Stimulated activated CD8-positive, alpha-beta memory T cell treated with anti-CD3 and anti-CD28 coated beads, Interleukin-15, amount 100 ng/mL, for 48 hours (primary cell): Measurements from ENCODE around the gene TAF11L4.
"Not testable (repeated sequence)": the region's sequence is repeated elsewhere in the genome, so short reads cannot be mapped to it uniquely, and the experiment has no call there.

ENCODE experiments used
- DNase-seq, 2 donors: peaks; one replicate each; pipeline ENCODE4 v3.0.0-alpha.2; 2020; ENCODE audit warnings: low read depth in 2 of 2

TAF11L4 gene

DNA sequence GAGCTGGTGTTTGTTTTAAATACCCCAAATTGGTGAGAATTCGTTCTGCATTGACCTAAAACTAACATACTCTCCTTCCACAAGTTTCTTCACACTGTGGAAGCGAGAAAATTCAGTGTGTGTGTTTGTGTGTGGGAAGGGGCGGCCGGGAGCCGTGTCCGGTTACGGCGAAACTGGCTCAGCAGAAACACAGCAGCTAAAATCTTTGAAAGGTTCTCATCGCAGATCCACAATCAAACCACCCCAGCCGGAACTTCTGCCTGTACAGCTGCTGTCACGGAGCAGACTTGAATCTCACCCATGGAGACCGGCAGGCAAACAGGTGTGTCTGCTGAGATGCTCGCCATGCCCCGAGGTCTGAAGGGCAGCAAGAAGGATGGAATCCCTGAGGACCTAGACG, at the start of gene TAF11L4:
TAF11L4 (plus strand) TSS at position 301 of the 400 bp plus-strand sequence.
- DNase-seq = not testable (repeated sequence)

GRCh38 chr5:17475064-17475463, 46.5 kb upstream of the TAF11L4 start:
- not testable (repeated sequence) for DNase-seq

DNA sequence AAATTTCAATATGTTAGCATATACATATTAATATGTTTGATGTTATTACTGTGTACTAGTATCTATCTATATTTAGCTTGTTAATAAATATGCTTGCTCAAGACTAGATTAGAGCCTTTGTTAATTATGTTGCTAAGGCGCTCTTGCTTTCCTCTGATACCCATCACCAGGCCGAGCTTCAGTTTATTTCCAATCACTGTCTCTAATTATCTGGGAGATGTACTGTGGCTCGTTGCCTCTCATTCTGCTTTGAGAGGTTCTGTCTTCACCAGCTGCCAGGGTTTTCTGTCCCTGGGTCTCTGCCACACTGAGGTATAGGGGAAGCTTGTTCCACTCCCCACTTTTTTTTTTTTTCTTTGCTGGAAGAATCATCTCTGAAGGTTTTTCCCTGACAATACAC, 44.6 kb upstream of the TAF11L4 start:
- no peak for DNase-seq

- no peak for DNase-seq
Measured at GRCh38 chr5:17477573-17478265, 43.9 kb upstream of the TAF11L4 start.

- no peak for DNase-seq
Measured at GRCh38 chr5:17481378-17481777, 40.2 kb upstream of the TAF11L4 start.

- no peak for DNase-seq
Measured at GRCh38 chr5:17482790-17483189, 38.8 kb upstream of the TAF11L4 start.

GRCh38 chr5:17486464-17487173, 35.0 kb upstream of the TAF11L4 start:
- DNase-seq = not testable (repeated sequence)

GRCh38 chr5:17487174-17487512, 34.5 kb upstream of the TAF11L4 start:
- DNase-seq = no peak

DNA sequence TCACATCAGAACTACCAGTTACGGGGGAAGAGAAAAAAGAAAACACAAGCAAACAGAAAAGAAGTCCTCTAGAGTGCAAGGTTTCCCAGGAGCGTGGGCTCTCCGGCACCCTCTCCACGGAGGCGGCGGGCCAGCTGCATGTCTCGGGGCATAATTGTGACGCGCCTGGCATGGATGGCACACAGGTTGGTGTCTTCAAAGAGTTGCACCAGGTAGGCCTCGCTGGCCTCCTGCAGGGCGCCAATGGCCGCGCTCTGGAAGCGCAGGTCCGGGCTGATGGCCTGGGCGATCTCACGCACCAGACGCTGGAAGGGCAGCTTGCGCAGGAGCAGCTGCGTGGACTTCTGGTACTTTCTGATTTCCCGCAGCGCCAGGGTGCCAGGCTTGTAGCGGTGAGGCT, 30.3 kb upstream of the TAF11L4 start:
- not testable (repeated sequence) for DNase-seq

DNA sequence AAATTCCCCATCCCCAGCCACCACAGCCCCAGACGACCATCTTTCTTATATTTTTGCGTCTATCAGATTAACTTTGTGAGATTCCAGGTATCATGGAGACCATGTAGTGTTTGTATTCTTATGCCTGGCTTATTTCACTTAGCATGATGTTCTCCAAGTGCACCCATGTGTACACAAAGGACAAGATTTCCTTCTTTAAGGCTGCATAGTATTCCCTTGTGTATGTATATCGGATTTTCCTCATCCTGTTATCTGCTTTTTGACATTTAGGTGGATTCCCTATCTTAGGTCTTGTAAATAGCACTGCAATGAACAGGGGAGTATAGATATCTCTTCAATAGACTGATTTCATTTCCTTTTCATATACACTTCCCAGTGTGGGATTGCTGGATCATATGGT, 28.8 kb upstream of the TAF11L4 start:
- DNase-seq = no peak

GRCh38 chr5:17497446-17497845, 24.2 kb upstream of the TAF11L4 start:
- DNase-seq = no peak

DNA sequence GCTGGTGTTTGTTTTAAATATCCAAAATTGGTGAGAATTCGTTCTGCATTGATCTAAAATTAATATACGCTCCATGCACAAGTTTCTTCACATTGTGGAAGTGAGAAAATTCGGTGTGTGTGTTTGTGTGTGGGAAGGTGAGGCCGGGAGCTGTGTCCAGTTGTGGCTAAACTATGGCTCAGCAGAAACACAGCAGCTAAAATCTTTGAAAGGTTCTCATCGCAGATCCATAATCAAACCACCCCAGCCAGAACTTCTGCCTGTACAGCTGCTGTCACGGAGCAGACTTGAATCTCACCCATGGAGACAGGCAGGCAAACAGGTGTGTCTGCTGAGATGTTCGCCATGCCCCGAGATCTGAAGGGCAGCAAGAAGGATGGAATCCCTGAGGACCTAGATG, 23.7 kb upstream of the TAF11L4 start, which contains the start of gene TAF11L2:
TAF11L2 (plus strand) TSS at position 301 of the 400 bp plus-strand sequence.
- DNase-seq = not testable (repeated sequence)

DNA sequence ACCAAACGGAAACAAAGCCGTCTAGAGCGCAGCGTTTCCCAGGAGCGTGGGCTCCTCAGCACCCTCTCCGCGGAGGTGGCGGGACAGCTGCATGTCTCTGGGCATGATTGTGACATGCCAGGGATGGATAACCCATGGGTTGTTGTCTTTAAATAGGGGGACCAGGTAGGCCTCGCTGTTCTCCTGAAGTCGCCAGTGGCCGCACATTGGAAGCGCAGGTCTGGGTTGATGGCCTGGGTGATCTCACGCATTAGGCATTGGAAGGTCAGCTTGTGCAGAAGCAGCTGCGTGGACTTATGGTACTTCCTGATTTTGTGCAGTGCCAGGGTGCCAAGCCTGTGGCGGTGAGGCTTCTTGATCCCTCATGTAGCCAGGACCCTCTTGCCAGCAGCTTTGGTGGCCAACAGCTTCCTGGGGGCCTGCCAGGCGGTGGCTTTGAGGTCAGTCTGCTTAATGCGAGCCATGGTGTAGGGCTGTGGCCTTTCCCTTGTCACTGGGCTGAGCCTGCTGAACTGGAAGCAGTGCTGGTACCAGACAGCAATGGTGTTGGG, 9.8 kb upstream of the TAF11L4 start:
- DNase-seq = no peak

- not testable (repeated sequence) for DNase-seq
Measured at GRCh38 chr5:17517526-17517925, 4.1 kb upstream of the TAF11L4 start.

DNA sequence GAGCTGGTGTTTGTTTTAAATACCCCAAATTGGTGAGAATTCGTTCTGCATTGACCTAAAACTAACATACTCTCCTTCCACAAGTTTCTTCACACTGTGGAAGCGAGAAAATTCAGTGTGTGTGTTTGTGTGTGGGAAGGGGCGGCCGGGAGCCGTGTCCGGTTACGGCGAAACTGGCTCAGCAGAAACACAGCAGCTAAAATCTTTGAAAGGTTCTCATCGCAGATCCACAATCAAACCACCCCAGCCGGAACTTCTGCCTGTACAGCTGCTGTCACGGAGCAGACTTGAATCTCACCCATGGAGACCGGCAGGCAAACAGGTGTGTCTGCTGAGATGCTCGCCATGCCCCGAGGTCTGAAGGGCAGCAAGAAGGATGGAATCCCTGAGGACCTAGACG, 3.5 kb upstream of the TAF11L4 start, which contains the start of gene TAF11L3:
TAF11L3 (plus strand) TSS at position 301 of the 400 bp plus-strand sequence.
- not testable (repeated sequence) for DNase-seq

- not testable (repeated sequence) for DNase-seq
Measured at GRCh38 chr5:17519508-17519907, 2.1 kb upstream of the TAF11L4 start.

DNA sequence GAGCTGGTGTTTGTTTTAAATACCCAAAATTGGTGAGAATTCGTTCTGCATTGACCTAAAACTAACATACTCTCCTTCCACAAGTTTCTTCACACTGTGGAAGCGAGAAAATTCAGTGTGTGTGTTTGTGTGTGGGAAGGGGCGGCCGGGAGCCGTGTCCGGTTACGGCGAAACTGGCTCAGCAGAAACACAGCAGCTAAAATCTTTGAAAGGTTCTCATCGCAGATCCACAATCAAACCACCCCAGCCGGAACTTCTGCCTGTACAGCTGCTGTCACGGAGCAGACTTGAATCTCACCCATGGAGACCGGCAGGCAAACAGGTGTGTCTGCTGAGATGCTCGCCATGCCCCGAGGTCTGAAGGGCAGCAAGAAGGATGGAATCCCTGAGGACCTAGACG, 3.3 kb downstream of the TAF11L4 start, which contains the start of gene TAF11L5:
TAF11L5 (plus strand) TSS at position 301 of the 400 bp plus-strand sequence.
- not testable (repeated sequence) for DNase-seq

DNA sequence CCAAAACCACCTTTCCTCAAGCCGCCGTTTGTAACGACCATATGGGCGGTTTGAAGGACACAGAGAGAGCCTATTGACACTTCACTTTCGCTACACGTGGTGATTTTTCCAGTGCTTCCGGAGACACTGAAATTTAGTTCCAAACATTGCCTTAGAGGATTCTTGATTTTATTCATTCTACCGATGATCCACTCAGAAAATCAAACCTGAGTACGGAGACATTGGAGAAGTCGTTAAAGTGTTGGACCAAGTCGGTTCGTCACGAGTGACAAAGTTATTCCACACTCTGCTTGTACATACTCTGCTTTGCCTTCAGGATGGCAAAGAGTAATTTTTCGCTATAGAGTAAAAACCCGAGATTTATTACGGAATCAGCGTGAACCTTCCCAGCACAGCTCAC, 4.9 kb downstream of the TAF11L4 start:
- not testable (repeated sequence) for DNase-seq

GRCh38 chr5:17528369-17528768, 6.8 kb downstream of the TAF11L4 start, which contains the start of gene TAF11L6:
TSS of gene TAF11L6 (plus strand) at chr5:17528669.
- DNase-seq = not testable (repeated sequence)
